K562 (cell line): ENCODE results near the gene IGF2R. TPM values are rescaled to one million over a fixed set of nuclear protein-coding genes. Genes with fewer than 3 reads are reported as not detected.

ENCODE experiments used
- ARID1B ChIP-seq: fragments of 450-650 bp; IDR thresholded peaks from 2 replicates; pipeline ENCODE4 v1.6.1; 2016; ENCODE audit warnings: antibody characterized with exemption, mild to moderate bottlenecking, inconsistent platforms
- BMI1 ChIP-seq: fragments of 150-350 bp; IDR thresholded peaks from 2 replicates; pipeline ENCODE4 v1.6.1; 2014; ENCODE audit warnings: low read length
- HLTF ChIP-seq: fragments of 450-650 bp; IDR thresholded peaks from 2 replicates; pipeline ENCODE4 v1.6.1; 2016
- KAT2B ChIP-seq: IDR thresholded peaks from one replicate; pipeline ENCODE4 v1.6.1; 2012; ENCODE audit warnings: low read depth, mild to moderate bottlenecking, control low read depth, inconsistent platforms, low read length, moderate library complexity
- RFX7 ChIP-seq: fragments of 250-450 bp; sonication (Bioruptor Pico); IDR thresholded peaks from 2 replicates; pipeline ENCODE4 v1.5.1; 2021; ENCODE audit warnings: mild to moderate bottlenecking
- SREBF2 ChIP-seq: sonication (generic); formaldehyde crosslinking; IDR thresholded peaks from 2 replicates; pipeline ENCODE4 v1.4.0; 2020; ENCODE audit warnings: mild to moderate bottlenecking, missing genetic modification reagents
- TRIM28 ChIP-seq: fragments of 450-650 bp; IDR thresholded peaks from 2 replicates; pipeline ENCODE4 v1.6.1; 2017
- XRCC4 ChIP-seq: IDR thresholded peaks from one replicate; pipeline ENCODE4 v1.6.1; 2011; ENCODE audit not compliant: insufficient read depth, insufficient read length; ENCODE audit errors: extremely low read depth
- polyA plus RNA-seq, 8 experiments: library from polyadenylated mRNA; depleted of rRNA in 4 of 8; stranded (reverse) in 5 of 8; unstranded in 3 of 8; fragments of >200 nt; fragmentation: Nextera tagmentation in 2 of 8; fragmentation: Illumina TruSeq in 1 of 8; extraction: Ambion mirVana in 2 of 8; extraction: Trizol in 1 of 8; gene quantifications; 2 replicates each; pipeline versions ENCODE4 v1.2.1 to v1.2.3, GENCODE V29; 2011 to 2014; ENCODE audit warnings: inconsistent platforms in 1 of 8, missing spikeins in 1 of 8
- total RNA-seq, 7 experiments: library from RNA; depleted of rRNA in 6 of 7; stranded (reverse); fragments of >200 nt in 6 of 7; fragmentation: Illumina TruSeq in 2 of 7; extraction: Trizol in 2 of 7; gene quantifications; 2 replicates each; pipeline versions ENCODE4 v1.2.1 to v1.2.3, GENCODE V29; 2011 to 2021; ENCODE audit warnings: low replicate concordance in 1 of 7
- TF ChIP-seq, protein P1 (sequence below): fragments of 450-650 bp; IDR thresholded peaks from 2 replicates; pipeline ENCODE4 v1.6.1; 2016; ENCODE audit warnings: mild to moderate bottlenecking, moderate library complexity
- TF ChIP-seq, protein P2 (sequence below): sonication (generic); formaldehyde crosslinking; IDR thresholded peaks from 2 replicates; pipeline ENCODE4 v1.8.0; 2022; ENCODE audit warnings: missing genetic modification reagents, mild to moderate bottlenecking, borderline replicate concordance
- TF ChIP-seq, protein P3 (sequence below): fragments of 250-450 bp; sonication (Bioruptor Pico); IDR thresholded peaks from 2 replicates; pipeline ENCODE4 v1.4.0; 2020
- TF ChIP-seq, protein P4 (sequence below): fragments of 250-450 bp; sonication (Bioruptor Pico); IDR thresholded peaks from 2 replicates; pipeline ENCODE4 v1.8.0; 2021; ENCODE audit warnings: moderate library complexity, mild to moderate bottlenecking, inconsistent platforms

IGF2R gene
- total and polyA plus RNA-seq, 9 of the 15 experiments (the other 6 are each of a cell fraction or from before 2014, with no cell fraction given): 3.5 to 92.3 (median 34.5) TPM

DNA sequence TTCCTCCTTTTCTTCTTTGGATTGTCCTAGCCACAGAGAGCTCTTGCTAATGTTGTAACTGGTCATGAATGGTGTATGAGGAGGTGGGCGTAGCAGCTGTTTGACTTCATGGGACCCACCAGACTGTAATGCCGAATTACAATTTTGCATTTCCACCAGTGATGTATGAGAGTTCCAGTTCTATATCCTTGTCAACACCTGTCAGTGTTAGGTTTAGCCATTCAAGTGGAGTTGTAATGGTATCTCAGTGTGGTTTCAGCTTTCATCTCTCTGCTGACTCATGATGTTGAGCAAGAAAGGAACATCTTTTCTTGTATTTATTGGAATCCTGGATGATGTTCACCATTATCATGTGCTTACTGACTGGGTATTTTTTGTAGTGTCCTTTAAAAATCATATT, 5.1 kb downstream of the IGF2R start (continued):
- TF ChIP-seq, protein P1, sequence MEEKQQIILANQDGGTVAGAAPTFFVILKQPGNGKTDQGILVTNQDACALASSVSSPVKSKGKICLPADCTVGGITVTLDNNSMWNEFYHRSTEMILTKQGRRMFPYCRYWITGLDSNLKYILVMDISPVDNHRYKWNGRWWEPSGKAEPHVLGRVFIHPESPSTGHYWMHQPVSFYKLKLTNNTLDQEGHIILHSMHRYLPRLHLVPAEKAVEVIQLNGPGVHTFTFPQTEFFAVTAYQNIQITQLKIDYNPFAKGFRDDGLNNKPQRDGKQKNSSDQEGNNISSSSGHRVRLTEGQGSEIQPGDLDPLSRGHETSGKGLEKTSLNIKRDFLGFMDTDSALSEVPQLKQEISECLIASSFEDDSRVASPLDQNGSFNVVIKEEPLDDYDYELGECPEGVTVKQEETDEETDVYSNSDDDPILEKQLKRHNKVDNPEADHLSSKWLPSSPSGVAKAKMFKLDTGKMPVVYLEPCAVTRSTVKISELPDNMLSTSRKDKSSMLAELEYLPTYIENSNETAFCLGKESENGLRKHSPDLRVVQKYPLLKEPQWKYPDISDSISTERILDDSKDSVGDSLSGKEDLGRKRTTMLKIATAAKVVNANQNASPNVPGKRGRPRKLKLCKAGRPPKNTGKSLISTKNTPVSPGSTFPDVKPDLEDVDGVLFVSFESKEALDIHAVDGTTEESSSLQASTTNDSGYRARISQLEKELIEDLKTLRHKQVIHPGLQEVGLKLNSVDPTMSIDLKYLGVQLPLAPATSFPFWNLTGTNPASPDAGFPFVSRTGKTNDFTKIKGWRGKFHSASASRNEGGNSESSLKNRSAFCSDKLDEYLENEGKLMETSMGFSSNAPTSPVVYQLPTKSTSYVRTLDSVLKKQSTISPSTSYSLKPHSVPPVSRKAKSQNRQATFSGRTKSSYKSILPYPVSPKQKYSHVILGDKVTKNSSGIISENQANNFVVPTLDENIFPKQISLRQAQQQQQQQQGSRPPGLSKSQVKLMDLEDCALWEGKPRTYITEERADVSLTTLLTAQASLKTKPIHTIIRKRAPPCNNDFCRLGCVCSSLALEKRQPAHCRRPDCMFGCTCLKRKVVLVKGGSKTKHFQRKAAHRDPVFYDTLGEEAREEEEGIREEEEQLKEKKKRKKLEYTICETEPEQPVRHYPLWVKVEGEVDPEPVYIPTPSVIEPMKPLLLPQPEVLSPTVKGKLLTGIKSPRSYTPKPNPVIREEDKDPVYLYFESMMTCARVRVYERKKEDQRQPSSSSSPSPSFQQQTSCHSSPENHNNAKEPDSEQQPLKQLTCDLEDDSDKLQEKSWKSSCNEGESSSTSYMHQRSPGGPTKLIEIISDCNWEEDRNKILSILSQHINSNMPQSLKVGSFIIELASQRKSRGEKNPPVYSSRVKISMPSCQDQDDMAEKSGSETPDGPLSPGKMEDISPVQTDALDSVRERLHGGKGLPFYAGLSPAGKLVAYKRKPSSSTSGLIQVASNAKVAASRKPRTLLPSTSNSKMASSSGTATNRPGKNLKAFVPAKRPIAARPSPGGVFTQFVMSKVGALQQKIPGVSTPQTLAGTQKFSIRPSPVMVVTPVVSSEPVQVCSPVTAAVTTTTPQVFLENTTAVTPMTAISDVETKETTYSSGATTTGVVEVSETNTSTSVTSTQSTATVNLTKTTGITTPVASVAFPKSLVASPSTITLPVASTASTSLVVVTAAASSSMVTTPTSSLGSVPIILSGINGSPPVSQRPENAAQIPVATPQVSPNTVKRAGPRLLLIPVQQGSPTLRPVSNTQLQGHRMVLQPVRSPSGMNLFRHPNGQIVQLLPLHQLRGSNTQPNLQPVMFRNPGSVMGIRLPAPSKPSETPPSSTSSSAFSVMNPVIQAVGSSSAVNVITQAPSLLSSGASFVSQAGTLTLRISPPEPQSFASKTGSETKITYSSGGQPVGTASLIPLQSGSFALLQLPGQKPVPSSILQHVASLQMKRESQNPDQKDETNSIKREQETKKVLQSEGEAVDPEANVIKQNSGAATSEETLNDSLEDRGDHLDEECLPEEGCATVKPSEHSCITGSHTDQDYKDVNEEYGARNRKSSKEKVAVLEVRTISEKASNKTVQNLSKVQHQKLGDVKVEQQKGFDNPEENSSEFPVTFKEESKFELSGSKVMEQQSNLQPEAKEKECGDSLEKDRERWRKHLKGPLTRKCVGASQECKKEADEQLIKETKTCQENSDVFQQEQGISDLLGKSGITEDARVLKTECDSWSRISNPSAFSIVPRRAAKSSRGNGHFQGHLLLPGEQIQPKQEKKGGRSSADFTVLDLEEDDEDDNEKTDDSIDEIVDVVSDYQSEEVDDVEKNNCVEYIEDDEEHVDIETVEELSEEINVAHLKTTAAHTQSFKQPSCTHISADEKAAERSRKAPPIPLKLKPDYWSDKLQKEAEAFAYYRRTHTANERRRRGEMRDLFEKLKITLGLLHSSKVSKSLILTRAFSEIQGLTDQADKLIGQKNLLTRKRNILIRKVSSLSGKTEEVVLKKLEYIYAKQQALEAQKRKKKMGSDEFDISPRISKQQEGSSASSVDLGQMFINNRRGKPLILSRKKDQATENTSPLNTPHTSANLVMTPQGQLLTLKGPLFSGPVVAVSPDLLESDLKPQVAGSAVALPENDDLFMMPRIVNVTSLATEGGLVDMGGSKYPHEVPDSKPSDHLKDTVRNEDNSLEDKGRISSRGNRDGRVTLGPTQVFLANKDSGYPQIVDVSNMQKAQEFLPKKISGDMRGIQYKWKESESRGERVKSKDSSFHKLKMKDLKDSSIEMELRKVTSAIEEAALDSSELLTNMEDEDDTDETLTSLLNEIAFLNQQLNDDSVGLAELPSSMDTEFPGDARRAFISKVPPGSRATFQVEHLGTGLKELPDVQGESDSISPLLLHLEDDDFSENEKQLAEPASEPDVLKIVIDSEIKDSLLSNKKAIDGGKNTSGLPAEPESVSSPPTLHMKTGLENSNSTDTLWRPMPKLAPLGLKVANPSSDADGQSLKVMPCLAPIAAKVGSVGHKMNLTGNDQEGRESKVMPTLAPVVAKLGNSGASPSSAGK: no peak
- no peak for TF ChIP-seq SREBF2 (CRISPR knock-in tag)
- TF ChIP-seq, protein P2, sequence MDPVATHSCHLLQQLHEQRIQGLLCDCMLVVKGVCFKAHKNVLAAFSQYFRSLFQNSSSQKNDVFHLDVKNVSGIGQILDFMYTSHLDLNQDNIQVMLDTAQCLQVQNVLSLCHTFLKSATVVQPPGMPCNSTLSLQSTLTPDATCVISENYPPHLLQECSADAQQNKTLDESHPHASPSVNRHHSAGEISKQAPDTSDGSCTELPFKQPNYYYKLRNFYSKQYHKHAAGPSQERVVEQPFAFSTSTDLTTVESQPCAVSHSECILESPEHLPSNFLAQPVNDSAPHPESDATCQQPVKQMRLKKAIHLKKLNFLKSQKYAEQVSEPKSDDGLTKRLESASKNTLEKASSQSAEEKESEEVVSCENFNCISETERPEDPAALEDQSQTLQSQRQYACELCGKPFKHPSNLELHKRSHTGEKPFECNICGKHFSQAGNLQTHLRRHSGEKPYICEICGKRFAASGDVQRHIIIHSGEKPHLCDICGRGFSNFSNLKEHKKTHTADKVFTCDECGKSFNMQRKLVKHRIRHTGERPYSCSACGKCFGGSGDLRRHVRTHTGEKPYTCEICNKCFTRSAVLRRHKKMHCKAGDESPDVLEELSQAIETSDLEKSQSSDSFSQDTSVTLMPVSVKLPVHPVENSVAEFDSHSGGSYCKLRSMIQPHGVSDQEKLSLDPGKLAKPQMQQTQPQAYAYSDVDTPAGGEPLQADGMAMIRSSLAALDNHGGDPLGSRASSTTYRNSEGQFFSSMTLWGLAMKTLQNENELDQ (CRISPR knock-in tag): no peak
- no peak for TF ChIP-seq HLTF
- no peak for TF ChIP-seq RFX7 (CRISPR knock-in tag)
- TF ChIP-seq, protein P3, sequence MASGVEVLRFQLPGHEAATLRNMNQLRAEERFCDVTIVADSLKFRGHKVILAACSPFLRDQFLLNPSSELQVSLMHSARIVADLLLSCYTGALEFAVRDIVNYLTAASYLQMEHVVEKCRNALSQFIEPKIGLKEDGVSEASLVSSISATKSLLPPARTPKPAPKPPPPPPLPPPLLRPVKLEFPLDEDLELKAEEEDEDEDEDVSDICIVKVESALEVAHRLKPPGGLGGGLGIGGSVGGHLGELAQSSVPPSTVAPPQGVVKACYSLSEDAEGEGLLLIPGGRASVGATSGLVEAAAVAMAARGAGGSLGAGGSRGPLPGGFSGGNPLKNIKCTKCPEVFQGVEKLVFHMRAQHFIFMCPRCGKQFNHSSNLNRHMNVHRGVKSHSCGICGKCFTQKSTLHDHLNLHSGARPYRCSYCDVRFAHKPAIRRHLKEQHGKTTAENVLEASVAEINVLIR (CRISPR knock-in tag): no peak
- peak; percentile 61; the same call in 1 of the 2 replicates for TF ChIP-seq TRIM28
- TF ChIP-seq BMI1: no peak
- peak; percentile 88 for TF ChIP-seq ARID1B
- TF ChIP-seq XRCC4: no peak
- TF ChIP-seq, protein P4, sequence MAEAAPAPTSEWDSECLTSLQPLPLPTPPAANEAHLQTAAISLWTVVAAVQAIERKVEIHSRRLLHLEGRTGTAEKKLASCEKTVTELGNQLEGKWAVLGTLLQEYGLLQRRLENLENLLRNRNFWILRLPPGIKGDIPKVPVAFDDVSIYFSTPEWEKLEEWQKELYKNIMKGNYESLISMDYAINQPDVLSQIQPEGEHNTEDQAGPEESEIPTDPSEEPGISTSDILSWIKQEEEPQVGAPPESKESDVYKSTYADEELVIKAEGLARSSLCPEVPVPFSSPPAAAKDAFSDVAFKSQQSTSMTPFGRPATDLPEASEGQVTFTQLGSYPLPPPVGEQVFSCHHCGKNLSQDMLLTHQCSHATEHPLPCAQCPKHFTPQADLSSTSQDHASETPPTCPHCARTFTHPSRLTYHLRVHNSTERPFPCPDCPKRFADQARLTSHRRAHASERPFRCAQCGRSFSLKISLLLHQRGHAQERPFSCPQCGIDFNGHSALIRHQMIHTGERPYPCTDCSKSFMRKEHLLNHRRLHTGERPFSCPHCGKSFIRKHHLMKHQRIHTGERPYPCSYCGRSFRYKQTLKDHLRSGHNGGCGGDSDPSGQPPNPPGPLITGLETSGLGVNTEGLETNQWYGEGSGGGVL (CRISPR knock-in tag): no peak
- TF ChIP-seq KAT2B: no peak
